Measurements from ENCODE around the gene GATA2. TPM values are rescaled to one million over a fixed set of nuclear protein-coding genes. Genes with fewer than 3 reads are reported as not detected.

GATA2 gene
- total and polyA plus RNA-seq, 2 of the 8 experiments (the other 6 are each of a cell fraction or from before 2014, with no cell fraction given) = 0.03 to 0.30 TPM

- Histone ChIP-seq H3K14ac (ENCODE audit: insufficient read length) (no peak overlapping the region), H2BK15ac (ENCODE audit: low read length) (no peak overlapping the region; the same call in 1 of the 2 replicates), H3K79me1 (ENCODE audit: low read depth, low read length) (no peaks in the 10 kb centered on the region), H4K5ac (ENCODE audit: insufficient read length, low read depth, low read length) (no peak overlapping the region), H2BK120ac (replicated peaks; ENCODE audit: low read depth, low read length) (no peak overlapping the region), H4K91ac (replicated peaks; ENCODE audit: insufficient read length, low read length) (no peak overlapping the region), H3K56ac (replicated peaks; ENCODE audit: insufficient read length, low read depth, low read length) (no peak overlapping the region), H4K20me1 (replicated peaks in 1 of 2; ENCODE audit: control insufficient read depth in 1 of 2, insufficient read depth in 2 of 2, low read length in 2 of 2) (no peaks in the 10 kb centered on the region), H3K4me3 (ENCODE audit: extremely low read depth in 1 of 4, insufficient read depth in 2 of 4, low read depth in 3 of 4, low read length in 4 of 4) (no peak overlapping the region), H3K23me2 (ENCODE audit: low read depth, low read length) (no peaks in the 10 kb centered on the region), H3K79me2 (ENCODE audit: control insufficient read depth in 1 of 2, insufficient read depth in 2 of 2, low read length in 2 of 2) (no peaks in the 10 kb centered on the region), H2BK5ac (ENCODE audit: low read depth, low read length) (no peak overlapping the region), H3K23ac (ENCODE audit: insufficient read length) (no peak overlapping the region), H3K9ac (replicated peaks in 1 of 4; ENCODE audit: extremely low read depth in 1 of 4, low read depth in 3 of 4, low read length in 3 of 4) (no peak overlapping the region; a peak in 1 of 7 replicates), H2BK20ac (ENCODE audit: low read length) (no peak overlapping the region), H2BK12ac (ENCODE audit: low read depth, low read length) (no peak overlapping the region), H3K18ac (ENCODE audit: extremely low read depth, low read length) (no peak overlapping the region), H2AFZ (ENCODE audit: low read length) (no peak overlapping the region), H3K9me3 (ENCODE audit: insufficient read depth in 2 of 2, low read depth in 1 of 2, low read length in 1 of 2) (no peaks in the 10 kb centered on the region), H3K27ac (ENCODE audit: low read depth, low read length) (no peak overlapping the region), H3K4me1 (replicated peaks in 1 of 4; ENCODE audit: control insufficient read depth in 3 of 4, insufficient read depth in 4 of 4, low read length in 3 of 4) (no peaks in the 10 kb centered on the region; a peak in 2 of 7 replicates), H3K27me3 (replicated peaks in 1 of 4; ENCODE audit: control insufficient read depth in 3 of 4, extremely low read depth in 1 of 4, insufficient read depth in 3 of 4, low read length in 3 of 4) (no peaks in the 10 kb centered on the region), H4K8ac (ENCODE audit: extremely low read depth, insufficient read depth, low read length) (no peak overlapping the region), H3K4me2 (ENCODE audit: insufficient read depth in 1 of 2, low read depth in 2 of 2, low read length in 2 of 2) (no peak overlapping the region), H3K36me3 (ENCODE audit: control insufficient read depth in 2 of 4, insufficient read depth in 4 of 4, low read length in 3 of 4) (no peaks in the 10 kb centered on the region), H3K4ac (replicated peaks; ENCODE audit: insufficient read length, low read depth, low read length) (no peak overlapping the region), H2AK5ac (ENCODE audit: low read depth, low read length) (no peak overlapping the region)
- FAIRE-seq (no peak), DNase-seq (ENCODE audit: low read depth in 1 of 2, low spot score in 2 of 2) (no peak)
- 84% methylated on average over 9 of the region's 9 CpGs; no CpG with 5 or more reads in 1 of the 2 experiments for WGBS, 2 experiments (ENCODE audit: extremely low coverage in 1 of 2, insufficient coverage in 1 of 2, insufficient read length in 1 of 2, insufficient replicate concordance in 2 of 2, low coverage in 1 of 2, low lambda C conversion rate in 2 of 2, missing lambda C conversion rate in 1 of 2)
- ChIA-PET CTCF (ENCODE audit: partially characterized antibody) (interaction anchor here (0.7 to 2.2 kb wide), 4 partner anchors 9 to 64 kb away, joined by 3 to 11 read pairs (median 3); no protein-coding TSS in a partner anchor), POLR2A (ENCODE audit: partially characterized antibody) (no interaction called here)
- TF ChIP-seq HDAC6 (IDR thresholded peaks at IDR 0.05; ENCODE audit: low read depth, low read length) (no peak), KDM1A (IDR thresholded peaks at IDR 0.05; ENCODE audit: borderline replicate concordance, low read length) (no peak), POU5F1 (IDR thresholded peaks at IDR 0.05; ENCODE audit: low read depth, low read length) (no peak), POLR2AphosphoS5 (IDR thresholded peaks at IDR 0.05; ENCODE audit: low read depth, low read length) (no peak), SP1 (IDR thresholded peaks at IDR 0.05; ENCODE audit: low read depth, low read length) (no peak), ASH2L (IDR thresholded peaks at IDR 0.05; ENCODE audit: low read length) (no peak), TAF1 (IDR thresholded peaks at IDR 0.05; ENCODE audit: low read depth, low read length) (no peak), SIX5 (IDR thresholded peaks at IDR 0.05; ENCODE audit: low read depth, low read length) (no peak), GABPA (IDR thresholded peaks at IDR 0.05; ENCODE audit: borderline replicate concordance, insufficient read depth, low read length) (no peak), FOSL1 (IDR thresholded peaks at IDR 0.05; ENCODE audit: insufficient read depth, low read depth, low read length) (no peak), ZNF274 (IDR thresholded peaks at IDR 0.05; ENCODE audit: borderline replicate concordance, extremely low read depth, low read length) (no peak), KDM4A (IDR thresholded peaks at IDR 0.05; ENCODE audit: low read depth, low read length, severe bottlenecking) (no peak)
Measured at GRCh38 chr3:128532012-128532983, 39.3 kb upstream of the GATA2 start.
